ENCODE results near the gene ARHGAP10. TPM values are rescaled to one million over a fixed set of nuclear protein-coding genes. Genes with fewer than 3 reads are reported as not detected.
A peak's percentile ranks its signal among the peaks of the same experiment; 100 is the strongest.

Gene ARHGAP10
- polyA plus RNA-seq, 1 experiment: 20.2 TPM

GRCh38 chr4:147732518-147733235 is 789 bp downstream of the ARHGAP10 start:
- H3K4me3 ChIP-seq (ENCODE audit: low read depth, low read length): peak overlapping the region; percentile 62
- POLR2A ChIA-PET: interaction anchor here (0.7 kb wide), 1 partner anchor 21 kb away, joined by 5 read pairs; no protein-coding TSS in a partner anchor
- TF ChIP-seq CTCF (IDR thresholded peaks at IDR 0.05; ENCODE audit: insufficient read depth, low read depth, low read length): no peak
- CTCF ChIA-PET: interaction anchor here (0.7 to 4.4 kb wide), 6 partner anchors 23 to 146 kb away, joined by 3 to 38 read pairs (median 3); no protein-coding TSS in a partner anchor
- H3K27me3 ChIP-seq (ENCODE audit: control insufficient read depth, insufficient read depth, low read length): no peaks in the 10 kb centered on the region
- H3K36me3 ChIP-seq (ENCODE audit: control insufficient read depth, insufficient read depth, low read length): no peaks in the 10 kb centered on the region
- DNase-seq (ENCODE audit: low read depth): no peak

- Histone ChIP-seq H3K27me3 (ENCODE audit: control insufficient read depth, insufficient read depth, low read length) (no peaks in the 10 kb centered on the region), H3K4me3 (ENCODE audit: low read depth, low read length) (peak overlapping the region; percentile 62), H3K36me3 (ENCODE audit: control insufficient read depth, insufficient read depth, low read length) (no peaks in the 10 kb centered on the region)
- no peak for DNase-seq (ENCODE audit: low read depth)
- ChIA-PET POLR2A (no interaction called here), CTCF (interaction anchor here (0.7 to 1.2 kb wide), 2 partner anchors 43 to 148 kb away, joined by 3 to 4 read pairs; no protein-coding TSS in a partner anchor)
- no peak for TF ChIP-seq CTCF (IDR thresholded peaks at IDR 0.05; ENCODE audit: insufficient read depth, low read depth, low read length)
Measured at GRCh38 chr4:147733716-147734344, 1.9 kb downstream of the ARHGAP10 start.

- TF ChIP-seq CTCF (IDR thresholded peaks at IDR 0.05; ENCODE audit: insufficient read depth, low read depth, low read length): no peak
- Histone ChIP-seq H3K4me3 (ENCODE audit: low read depth, low read length) (peak overlapping the region; percentile 62), H3K27me3 (ENCODE audit: control insufficient read depth, insufficient read depth, low read length) (no peaks in the 10 kb centered on the region), H3K36me3 (ENCODE audit: control insufficient read depth, insufficient read depth, low read length) (no peaks in the 10 kb centered on the region)
- no peak for DNase-seq (ENCODE audit: low read depth)
- POLR2A ChIA-PET: no interaction called here
- CTCF ChIA-PET: interaction anchor here (0.7 kb wide), 1 partner anchor 42 kb away, joined by 3 read pairs; no protein-coding TSS in a partner anchor
Measured at GRCh38 chr4:147734496-147734895, 2.6 kb downstream of the ARHGAP10 start.

- H3K4me3 ChIP-seq (ENCODE audit: low read depth, low read length): no peak overlapping the region
- CTCF ChIA-PET: no interaction called here
Measured at GRCh38 chr4:147735413-147736301, 3.8 kb downstream of the ARHGAP10 start.

More at GRCh38 chr4:147735413-147736301, 3.8 kb downstream of the ARHGAP10 start:
- H3K27me3 ChIP-seq (ENCODE audit: control insufficient read depth, insufficient read depth, low read length): no peaks in the 10 kb centered on the region
- H3K36me3 ChIP-seq (ENCODE audit: control insufficient read depth, insufficient read depth, low read length): no peaks in the 10 kb centered on the region
- TF ChIP-seq CTCF (IDR thresholded peaks at IDR 0.05; ENCODE audit: insufficient read depth, low read depth, low read length): no peak
- POLR2A ChIA-PET: no interaction called here
- DNase-seq (ENCODE audit: low read depth): no peak

Data from BJ (cell line).